HepG2 (cell line): ENCODE results near the gene PTCRA. TPM values are rescaled to one million over a fixed set of nuclear protein-coding genes. Genes with fewer than 3 reads are reported as not detected.

Source experiments
- ATF1 ChIP-seq: IDR thresholded peaks from 2 replicates; pipeline ENCODE4 v1.6.1; 2016; ENCODE audit warnings: mild to moderate bottlenecking, control low read depth
- BRCA1 ChIP-seq: sonication (generic); formaldehyde crosslinking; IDR thresholded peaks from 2 replicates; pipeline ENCODE4 v1.4.0; 2020; ENCODE audit warnings: missing genetic modification reagents
- NFE2L2 ChIP-seq: fragments of 150-350 bp; IDR thresholded peaks from 2 replicates; pipeline ENCODE4 v1.6.1; 2014; ENCODE audit warnings: low read length
- NFIC ChIP-seq: IDR thresholded peaks from 2 replicates; pipeline ENCODE4 v1.6.1; 2012; ENCODE audit warnings: mild to moderate bottlenecking, low read length, inconsistent platforms
- PAX8 ChIP-seq: sonication (generic); formaldehyde crosslinking; IDR thresholded peaks from 2 replicates; pipeline ENCODE4 v1.8.0; 2022; ENCODE audit warnings: mild to moderate bottlenecking, missing genetic modification reagents, borderline replicate concordance
- POLR2AphosphoS2 ChIP-seq: IDR thresholded peaks from 2 replicates; pipeline ENCODE4 v1.6.1; 2011; ENCODE audit warnings: low read depth, low read length, improper control_type of control experiment
- RBM39 ChIP-seq: fragments of 200-400 bp; formaldehyde crosslinking; IDR thresholded peaks from one replicate; pipeline ENCODE4 v1.6.1; 2018; ENCODE audit warnings: antibody characterized with exemption, mild to moderate bottlenecking, low read depth, low read length; ENCODE audit not compliant: poor library complexity, severe bottlenecking
- SOX13 ChIP-seq, 3 experiments: fragments of 450-650 bp in 1 of 3; sonication (generic) in 1 of 3; formaldehyde crosslinking in 1 of 3; IDR thresholded peaks in 2 of 3; conservative IDR thresholded peaks in 1 of 3; 2 replicates each; pipeline versions ENCODE4 v1.5.0 to v1.6.1; 2016 to 2020; ENCODE audit warnings: antibody characterized with exemption in 1 of 3, mild to moderate bottlenecking in 1 of 3, missing compliant biosample characterization in 1 of 3, missing genetic modification reagents in 1 of 3, moderate library complexity in 1 of 3
- THAP11 ChIP-seq: IDR thresholded peaks from 2 replicates; pipeline ENCODE4 v1.6.1; 2016; ENCODE audit warnings: missing biosample characterization, missing genetic modification reagents
- ZBTB34 ChIP-seq: sonication (generic); formaldehyde crosslinking; IDR thresholded peaks from 2 replicates; pipeline ENCODE4 v1.8.0; 2022; ENCODE audit warnings: mild to moderate bottlenecking, missing genetic modification reagents
- ZFYVE20 ChIP-seq: sonication (generic); formaldehyde crosslinking; IDR thresholded peaks from 2 replicates; pipeline ENCODE4 v1.8.0; 2023; ENCODE audit warnings: low read depth, mild to moderate bottlenecking, moderate library complexity, missing genetic modification reagents, borderline replicate concordance
- ZNF17 ChIP-seq: sonication (generic); formaldehyde crosslinking; IDR thresholded peaks from 2 replicates; pipeline ENCODE4 v1.5.0; 2020; ENCODE audit warnings: mild to moderate bottlenecking, missing genetic modification reagents
- ZNF264 ChIP-seq: sonication (generic); formaldehyde crosslinking; IDR thresholded peaks from 2 replicates; pipeline ENCODE4 v1.4.0; 2020; ENCODE audit warnings: missing genetic modification reagents
- ZNF468 ChIP-seq: sonication (generic); formaldehyde crosslinking; IDR thresholded peaks from 2 replicates; pipeline ENCODE4 v1.8.0; 2022; ENCODE audit warnings: mild to moderate bottlenecking, moderate library complexity, missing genetic modification reagents
- ZSCAN25 ChIP-seq: sonication (generic); formaldehyde crosslinking; IDR thresholded peaks from 2 replicates; pipeline ENCODE4 v1.8.0; 2022; ENCODE audit warnings: mild to moderate bottlenecking, missing genetic modification reagents
- polyA plus RNA-seq, 8 experiments: library from polyadenylated mRNA; depleted of rRNA in 3 of 8; stranded (reverse) in 7 of 8; unstranded in 1 of 8; fragments of >200 nt; fragmentation: Illumina TruSeq in 4 of 8; extraction: Trizol in 4 of 8; gene quantifications; 2 replicates each; pipeline versions ENCODE4 v1.2.1 to v1.2.3, GENCODE V29; 2011 to 2016; ENCODE audit warnings: low read depth in 4 of 8, missing spikeins in 1 of 8, mixed read lengths in 1 of 8; ENCODE audit not compliant: insufficient read depth in 1 of 8
- total RNA-seq, 5 experiments: library from RNA; depleted of rRNA; stranded (reverse); fragments of >200 nt; fragmentation: Illumina TruSeq; extraction: Trizol; gene quantifications; 2 replicates each; pipeline ENCODE4 v1.2.3, GENCODE V29; 2016; ENCODE audit warnings: low read depth in 1 of 5
- TF ChIP-seq, protein P1 (sequence below): IDR thresholded peaks from 2 replicates; pipeline ENCODE4 v1.6.1; 2016; ENCODE audit warnings: missing compliant biosample characterization, missing genetic modification reagents, borderline replicate concordance
- TF ChIP-seq, protein P2 (sequence below): sonication (generic); formaldehyde crosslinking; IDR thresholded peaks from 2 replicates; pipeline ENCODE4 v1.5.1; 2020; ENCODE audit warnings: mild to moderate bottlenecking, missing genetic modification reagents, borderline replicate concordance
- TF ChIP-seq, protein P3 (sequence below): sonication (generic); formaldehyde crosslinking; IDR thresholded peaks from 2 replicates; pipeline ENCODE4 v1.9.0; 2021; ENCODE audit warnings: missing genetic modification reagents, mild to moderate bottlenecking, borderline replicate concordance

PTCRA gene
- total and polyA plus RNA-seq, 2 of the 13 experiments (the other 11 are each of a cell fraction or from before 2014, with no cell fraction given): not detected

- TF ChIP-seq, protein P1, sequence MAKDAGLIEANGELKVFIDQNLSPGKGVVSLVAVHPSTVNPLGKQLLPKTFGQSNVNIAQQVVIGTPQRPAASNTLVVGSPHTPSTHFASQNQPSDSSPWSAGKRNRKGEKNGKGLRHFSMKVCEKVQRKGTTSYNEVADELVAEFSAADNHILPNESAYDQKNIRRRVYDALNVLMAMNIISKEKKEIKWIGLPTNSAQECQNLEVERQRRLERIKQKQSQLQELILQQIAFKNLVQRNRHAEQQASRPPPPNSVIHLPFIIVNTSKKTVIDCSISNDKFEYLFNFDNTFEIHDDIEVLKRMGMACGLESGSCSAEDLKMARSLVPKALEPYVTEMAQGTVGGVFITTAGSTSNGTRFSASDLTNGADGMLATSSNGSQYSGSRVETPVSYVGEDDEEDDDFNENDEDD: peak; percentile 27; the same call in 1 of the 2 replicates
- TF ChIP-seq ZBTB34 (CRISPR knock-in tag): peak; percentile 81; the same call in 1 of the 2 replicates
- peak; percentile 95 for TF ChIP-seq POLR2AphosphoS2
- peak; percentile 81 for TF ChIP-seq NFIC
- TF ChIP-seq ZFYVE20 (CRISPR knock-in tag): peak; percentile 61; the same call in 1 of the 2 replicates
- TF ChIP-seq SOX13 (IDR thresholded peaks at IDR 0.05): no peak
- TF ChIP-seq SOX13 (CRISPR knock-in tag; conservative IDR thresholded peaks at IDR 0.05 in 1 of 2, IDR thresholded peaks at IDR 0.05 in 1 of 2): peak in 1 of 2 experiments; percentile 46; a peak in 2 of 4 replicates
- TF ChIP-seq, protein P2, sequence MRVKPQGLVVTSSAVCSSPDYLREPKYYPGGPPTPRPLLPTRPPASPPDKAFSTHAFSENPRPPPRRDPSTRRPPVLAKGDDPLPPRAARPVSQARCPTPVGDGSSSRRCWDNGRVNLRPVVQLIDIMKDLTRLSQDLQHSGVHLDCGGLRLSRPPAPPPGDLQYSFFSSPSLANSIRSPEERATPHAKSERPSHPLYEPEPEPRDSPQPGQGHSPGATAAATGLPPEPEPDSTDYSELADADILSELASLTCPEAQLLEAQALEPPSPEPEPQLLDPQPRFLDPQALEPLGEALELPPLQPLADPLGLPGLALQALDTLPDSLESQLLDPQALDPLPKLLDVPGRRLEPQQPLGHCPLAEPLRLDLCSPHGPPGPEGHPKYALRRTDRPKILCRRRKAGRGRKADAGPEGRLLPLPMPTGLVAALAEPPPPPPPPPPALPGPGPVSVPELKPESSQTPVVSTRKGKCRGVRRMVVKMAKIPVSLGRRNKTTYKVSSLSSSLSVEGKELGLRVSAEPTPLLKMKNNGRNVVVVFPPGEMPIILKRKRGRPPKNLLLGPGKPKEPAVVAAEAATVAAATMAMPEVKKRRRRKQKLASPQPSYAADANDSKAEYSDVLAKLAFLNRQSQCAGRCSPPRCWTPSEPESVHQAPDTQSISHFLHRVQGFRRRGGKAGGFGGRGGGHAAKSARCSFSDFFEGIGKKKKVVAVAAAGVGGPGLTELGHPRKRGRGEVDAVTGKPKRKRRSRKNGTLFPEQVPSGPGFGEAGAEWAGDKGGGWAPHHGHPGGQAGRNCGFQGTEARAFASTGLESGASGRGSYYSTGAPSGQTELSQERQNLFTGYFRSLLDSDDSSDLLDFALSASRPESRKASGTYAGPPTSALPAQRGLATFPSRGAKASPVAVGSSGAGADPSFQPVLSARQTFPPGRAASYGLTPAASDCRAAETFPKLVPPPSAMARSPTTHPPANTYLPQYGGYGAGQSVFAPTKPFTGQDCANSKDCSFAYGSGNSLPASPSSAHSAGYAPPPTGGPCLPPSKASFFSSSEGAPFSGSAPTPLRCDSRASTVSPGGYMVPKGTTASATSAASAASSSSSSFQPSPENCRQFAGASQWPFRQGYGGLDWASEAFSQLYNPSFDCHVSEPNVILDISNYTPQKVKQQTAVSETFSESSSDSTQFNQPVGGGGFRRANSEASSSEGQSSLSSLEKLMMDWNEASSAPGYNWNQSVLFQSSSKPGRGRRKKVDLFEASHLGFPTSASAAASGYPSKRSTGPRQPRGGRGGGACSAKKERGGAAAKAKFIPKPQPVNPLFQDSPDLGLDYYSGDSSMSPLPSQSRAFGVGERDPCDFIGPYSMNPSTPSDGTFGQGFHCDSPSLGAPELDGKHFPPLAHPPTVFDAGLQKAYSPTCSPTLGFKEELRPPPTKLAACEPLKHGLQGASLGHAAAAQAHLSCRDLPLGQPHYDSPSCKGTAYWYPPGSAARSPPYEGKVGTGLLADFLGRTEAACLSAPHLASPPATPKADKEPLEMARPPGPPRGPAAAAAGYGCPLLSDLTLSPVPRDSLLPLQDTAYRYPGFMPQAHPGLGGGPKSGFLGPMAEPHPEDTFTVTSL (CRISPR knock-in tag): no peak
- TF ChIP-seq PAX8: peak; percentile 67; the same call in 1 of the 2 replicates
- peak; percentile 98 for TF ChIP-seq ATF1
- no peak for TF ChIP-seq NFE2L2
- peak; percentile 94 for TF ChIP-seq THAP11 (CRISPR knock-in tag)
- TF ChIP-seq BRCA1 (CRISPR knock-in tag): 0 out of 2 replicates have a peak, but pooled peaks have one; percentile 66
- TF ChIP-seq, protein P3, sequence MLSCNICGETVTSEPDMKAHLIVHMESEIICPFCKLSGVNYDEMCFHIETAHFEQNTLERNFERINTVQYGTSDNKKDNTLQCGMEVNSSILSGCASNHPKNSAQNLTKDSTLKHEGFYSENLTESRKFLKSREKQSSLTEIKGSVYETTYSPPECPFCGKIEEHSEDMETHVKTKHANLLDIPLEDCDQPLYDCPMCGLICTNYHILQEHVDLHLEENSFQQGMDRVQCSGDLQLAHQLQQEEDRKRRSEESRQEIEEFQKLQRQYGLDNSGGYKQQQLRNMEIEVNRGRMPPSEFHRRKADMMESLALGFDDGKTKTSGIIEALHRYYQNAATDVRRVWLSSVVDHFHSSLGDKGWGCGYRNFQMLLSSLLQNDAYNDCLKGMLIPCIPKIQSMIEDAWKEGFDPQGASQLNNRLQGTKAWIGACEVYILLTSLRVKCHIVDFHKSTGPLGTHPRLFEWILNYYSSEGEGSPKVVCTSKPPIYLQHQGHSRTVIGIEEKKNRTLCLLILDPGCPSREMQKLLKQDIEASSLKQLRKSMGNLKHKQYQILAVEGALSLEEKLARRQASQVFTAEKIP (CRISPR knock-in tag): no peak
- peak; percentile 40 for TF ChIP-seq RBM39
- peak; percentile 77; the same call in 1 of the 2 replicates for TF ChIP-seq ZNF264
- TF ChIP-seq ZSCAN25 (CRISPR knock-in tag): no peak; the same call in 1 of the 2 replicates
- TF ChIP-seq ZNF468 (CRISPR knock-in tag): no peak
- TF ChIP-seq ZNF17 (CRISPR knock-in tag): no peak; the same call in 1 of the 2 replicates
Observed at GRCh38 chr6:42879372-42880239, 36.2 kb upstream of the PTCRA start, which contains the start of gene RPL7L1 (continued).
